H1 (cell line): ENCODE results near the gene GPR161. TPM values are rescaled to one million over a fixed set of nuclear protein-coding genes. Genes with fewer than 3 reads are reported as not detected.

Experiments
- HDAC6 ChIP-seq: IDR thresholded peaks from one replicate; pipeline ENCODE4 v1.7.1; 2012; ENCODE audit warnings: low read depth, mild to moderate bottlenecking, inconsistent platforms, low read length, moderate library complexity
- RAD21 ChIP-seq, 2 experiments: IDR thresholded peaks in 1 of 2; conservative IDR thresholded peaks in 1 of 2; 2 replicates each; pipeline ENCODE4 v1.6.1; 2011; ENCODE audit warnings: low read depth in 2 of 2, low read length in 2 of 2, improper control_type of control experiment in 1 of 2, inconsistent platforms in 1 of 2, mild to moderate bottlenecking in 1 of 2, moderate library complexity in 1 of 2
- SP1 ChIP-seq: IDR thresholded peaks from 2 replicates; pipeline ENCODE4 v1.6.1; 2011; ENCODE audit warnings: low read depth, low read length
- SRF ChIP-seq: IDR thresholded peaks from 2 replicates; pipeline ENCODE4 v1.6.1; 2011; ENCODE audit warnings: mild to moderate bottlenecking, low read depth, low read length, moderate library complexity
- polyA plus RNA-seq, 7 experiments: library from polyadenylated mRNA; depleted of rRNA in 3 of 7; stranded (reverse) in 5 of 7; unstranded in 2 of 7; fragments of >200 nt in 5 of 7; fragments of 200-250 nt in 2 of 7; gene quantifications; 1 replicate in 5 of 7; 2 replicates in 1 of 7; 4 replicates in 1 of 7; pipeline versions ENCODE4 v1.2.1 to v1.2.3, GENCODE V29; 2011 to 2013; ENCODE audit warnings: missing spikeins in 2 of 7, mixed read lengths in 2 of 7
- total RNA-seq: library from RNA; stranded (reverse); fragmentation: NEBNext Ultra II Directional; extraction: Animal tissue kit (Norgen Biotek cat#: 25700); gene quantifications from 2 replicates; pipeline ENCODE4 v1.2.1, GENCODE V29; 2021

Gene GPR161
- total and polyA plus RNA-seq, 2 of the 8 experiments (the other 6 are each of a cell fraction or from before 2014, with no cell fraction given): 13.7 to 16.8 TPM

- no peak for TF ChIP-seq SRF
- TF ChIP-seq SP1: no peak
- no peak for TF ChIP-seq HDAC6
- no peak for TF ChIP-seq RAD21 (IDR thresholded peaks at IDR 0.05 in 1 of 2, conservative IDR thresholded peaks at IDR 0.05 in 1 of 2; ENCODE audit: low read depth in 2 of 2, low read length in 2 of 2)
Measured at GRCh38 chr1:168064216-168064615, 72.5 kb downstream of the GPR161 start (continued).
